Stimulated activated CD8-positive, alpha-beta memory T cell treated with anti-CD3 and anti-CD28 coated beads, Interleukin-12 subunit alpha, Interleukin-12 subunit beta, amount 100 ng/mL, for 24 hours (primary cell): ENCODE data around the gene MRPS27.

Experiments used
- DNase-seq: peaks from one replicate; pipeline ENCODE4 v3.0.0-alpha.2; 2020; ENCODE audit errors: extremely low read depth

The MRPS27 gene

GRCh38 chr5:72265032-72265877 is 54.8 kb downstream of the MRPS27 start:
- DNase-seq = no peak

DNA sequence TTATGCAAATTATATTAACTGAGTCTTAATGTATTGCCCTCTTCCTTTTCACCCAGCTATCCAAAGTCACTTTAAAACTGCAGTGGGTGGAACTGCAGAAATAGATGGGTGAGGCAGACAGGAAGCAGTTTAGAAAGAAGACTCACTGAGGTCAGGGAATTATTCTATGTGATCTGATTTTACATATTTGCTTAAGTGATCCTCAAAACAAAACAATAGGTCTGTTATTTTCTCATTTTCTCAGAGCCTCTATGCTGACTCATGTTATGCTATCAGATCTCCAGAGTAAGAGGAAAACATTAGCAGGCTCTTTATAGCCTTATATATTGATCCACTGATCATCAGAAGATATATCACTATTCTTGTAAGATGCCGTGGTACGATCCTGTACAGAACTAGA is 63.5 kb downstream of the MRPS27 start:
- DNase-seq = no peak

DNA sequence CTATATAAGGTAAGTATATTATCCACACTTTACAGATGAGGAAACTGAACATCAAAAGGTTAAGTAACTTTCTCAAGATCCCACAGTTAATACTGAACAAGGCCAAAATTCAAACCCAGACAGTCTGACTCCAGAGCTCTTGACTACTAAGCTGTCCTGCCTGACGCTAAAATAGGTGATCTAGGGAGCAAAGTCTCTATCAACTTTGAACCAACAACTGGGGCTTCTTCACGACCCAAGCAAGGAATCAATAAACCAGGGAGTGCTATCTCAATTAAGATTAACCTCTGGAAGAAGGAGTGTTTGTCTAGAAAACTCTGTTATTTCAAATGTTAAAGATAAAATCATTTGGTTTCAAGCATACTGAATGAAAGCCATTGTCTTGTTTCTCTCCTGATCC is 64.4 kb downstream of the MRPS27 start:
- DNase-seq = no peak

DNA sequence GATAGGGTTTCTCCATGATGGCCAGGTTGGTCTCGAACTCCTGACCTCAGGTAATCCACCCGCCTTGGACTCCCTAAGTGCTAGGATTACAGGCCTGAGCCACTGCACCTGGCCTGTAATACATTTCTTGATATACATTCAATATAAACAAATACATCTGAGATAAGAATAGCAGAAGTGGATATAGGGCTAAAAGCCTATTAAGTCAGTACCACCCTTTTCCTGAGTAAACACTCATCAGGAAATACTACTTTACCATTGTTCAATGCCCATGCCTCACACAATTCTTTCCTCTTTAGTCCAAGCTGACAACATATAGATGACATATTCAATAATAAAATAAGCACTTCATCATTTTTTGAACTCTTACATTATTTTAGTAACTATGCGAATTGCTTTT is 64.8 kb downstream of the MRPS27 start:
- no peak for DNase-seq

DNA sequence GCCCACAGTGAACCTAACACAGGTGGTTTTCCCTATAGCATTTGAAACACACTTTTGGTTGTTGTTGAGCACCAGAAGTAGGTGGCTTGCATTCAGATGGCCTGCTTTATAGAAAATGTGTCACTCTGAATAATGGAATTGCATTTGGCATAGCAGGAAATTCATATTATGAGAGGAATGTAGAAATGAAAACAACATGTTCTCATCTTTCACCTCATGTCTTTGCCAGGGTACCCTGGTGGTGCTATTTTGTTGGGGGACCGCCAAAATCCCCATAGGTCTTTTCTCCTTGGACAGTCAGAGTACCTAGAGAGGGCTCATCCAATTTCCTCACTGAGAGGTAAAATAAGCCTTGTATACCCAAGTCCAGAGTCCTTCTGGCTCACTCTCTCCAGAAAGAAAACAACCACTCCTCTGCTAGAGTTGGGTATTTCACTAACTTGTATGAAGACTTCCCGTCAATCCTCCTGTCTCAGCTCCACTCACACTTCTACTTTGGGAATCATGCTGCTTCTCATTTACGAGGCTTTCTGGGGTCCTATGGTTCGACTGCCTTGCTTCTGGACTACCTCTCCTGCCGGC is 67.4 kb downstream of the MRPS27 start:
- DNase-seq = no peak

DNA sequence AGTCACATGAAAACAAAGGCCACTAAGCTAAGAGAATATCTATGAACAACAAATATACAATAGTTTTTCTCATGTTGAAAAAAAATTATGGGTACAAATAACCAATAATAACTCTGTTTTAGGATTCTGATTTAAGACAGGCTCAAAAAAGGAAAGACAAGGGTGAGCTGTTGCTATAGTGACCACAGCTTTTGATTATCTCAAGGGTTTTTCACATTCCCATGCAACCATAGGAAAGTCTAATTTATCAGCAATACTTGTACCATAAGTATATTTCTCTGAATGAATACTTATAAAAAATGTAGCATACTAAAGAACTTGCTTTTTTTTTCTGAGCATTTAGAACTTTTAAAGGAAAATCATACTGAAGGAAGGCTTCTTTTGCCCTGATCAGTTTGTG is 68.0 kb downstream of the MRPS27 start:
- DNase-seq = no peak

GRCh38 chr5:72251386-72251785 is 68.7 kb downstream of the MRPS27 start:
- no peak for DNase-seq

DNA sequence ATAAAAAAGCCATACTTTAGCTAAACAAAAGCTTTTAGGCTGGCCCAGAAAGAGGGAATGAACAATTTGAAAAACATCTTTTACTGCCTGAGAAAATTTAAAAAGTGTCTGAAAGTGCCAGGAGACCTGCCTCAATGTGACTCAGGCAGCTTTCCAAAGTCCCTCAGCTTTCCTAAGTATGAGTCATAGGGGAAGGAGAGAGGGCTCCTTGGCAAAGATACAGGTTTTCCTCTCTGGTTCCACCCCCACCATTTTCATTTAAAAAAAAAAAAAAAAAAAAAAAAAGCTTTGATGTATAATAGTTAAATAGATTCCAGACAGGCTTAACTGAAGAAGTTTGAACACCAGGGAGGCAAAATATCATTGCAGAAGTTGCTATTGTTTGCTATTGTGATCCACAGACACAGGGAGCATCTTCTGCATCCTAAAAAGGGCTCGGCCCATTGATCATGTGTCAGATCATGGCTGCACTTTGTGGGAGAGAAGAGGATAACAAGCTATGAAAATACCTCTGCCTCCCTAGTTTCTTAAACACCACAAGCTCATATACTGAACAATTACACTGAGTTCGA is 71.5 kb downstream of the MRPS27 start:
- DNase-seq = no peak

DNA sequence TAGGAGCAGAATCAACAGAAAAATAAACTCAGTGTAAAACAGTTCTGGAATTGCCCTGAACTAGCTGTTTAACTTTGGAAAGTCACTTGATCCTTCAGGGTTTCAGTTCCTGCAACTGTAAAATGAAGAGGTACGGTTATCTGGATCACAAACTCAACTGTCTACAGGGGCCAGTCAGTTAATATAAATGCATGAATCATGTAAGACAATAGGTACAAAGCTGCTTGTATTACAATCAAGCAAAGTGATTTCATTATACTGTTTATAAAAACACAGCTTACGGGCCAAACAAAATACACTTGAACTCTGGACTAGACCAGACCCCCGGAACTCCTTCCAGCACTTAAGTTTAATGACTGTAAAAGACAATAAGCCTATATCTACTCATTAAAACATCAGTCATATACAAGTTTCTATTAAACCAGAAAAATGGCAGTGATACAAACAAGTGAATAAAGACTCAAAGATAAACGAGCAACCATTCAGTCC is 73.0 kb downstream of the MRPS27 start:
- DNase-seq = no peak

GRCh38 chr5:72245951-72246532 is 74.0 kb downstream of the MRPS27 start:
- no peak for DNase-seq

DNA sequence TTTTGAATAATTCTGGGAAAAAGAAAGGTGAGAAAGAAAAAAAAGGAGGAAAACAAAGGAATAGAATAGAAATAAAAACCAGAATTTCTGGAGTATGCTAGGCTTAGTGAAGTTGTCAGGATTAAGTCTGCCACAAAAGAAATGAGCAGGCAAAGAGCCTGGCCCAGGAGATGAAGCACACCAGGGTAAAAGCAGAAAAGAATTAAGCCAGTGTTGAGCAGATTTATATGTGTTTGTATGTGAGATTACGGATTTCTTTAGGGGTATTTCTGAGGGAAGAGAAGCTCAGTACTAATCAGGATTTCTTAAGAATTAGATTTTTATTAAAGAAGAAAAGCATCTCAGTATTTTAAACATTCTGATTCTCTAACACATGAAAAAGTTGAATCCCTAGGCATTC is 74.5 kb downstream of the MRPS27 start:
- no peak for DNase-seq

- no peak for DNase-seq
These were observed 75.1 kb downstream of the MRPS27 start for GRCh38 chr5:72244862-72245371.

DNA sequence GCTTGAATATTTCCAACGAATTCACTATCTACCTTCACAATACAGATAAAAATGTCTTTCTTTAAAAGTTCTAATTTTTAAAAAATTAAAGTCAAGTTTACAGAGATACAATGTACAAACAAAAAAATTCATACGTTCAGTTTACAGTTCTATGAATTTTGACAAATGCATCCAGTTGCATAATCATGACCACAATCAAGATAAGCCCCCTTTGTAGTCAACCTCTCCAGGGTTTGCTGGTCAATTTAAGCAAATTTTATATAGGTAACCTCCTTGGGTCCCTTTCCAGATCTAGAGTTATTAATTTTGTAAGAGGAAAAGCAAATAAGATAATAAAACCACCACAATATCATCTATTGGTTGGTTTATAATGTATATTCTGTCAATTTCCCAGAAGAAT is 76.3 kb downstream of the MRPS27 start:
- no peak for DNase-seq

DNA sequence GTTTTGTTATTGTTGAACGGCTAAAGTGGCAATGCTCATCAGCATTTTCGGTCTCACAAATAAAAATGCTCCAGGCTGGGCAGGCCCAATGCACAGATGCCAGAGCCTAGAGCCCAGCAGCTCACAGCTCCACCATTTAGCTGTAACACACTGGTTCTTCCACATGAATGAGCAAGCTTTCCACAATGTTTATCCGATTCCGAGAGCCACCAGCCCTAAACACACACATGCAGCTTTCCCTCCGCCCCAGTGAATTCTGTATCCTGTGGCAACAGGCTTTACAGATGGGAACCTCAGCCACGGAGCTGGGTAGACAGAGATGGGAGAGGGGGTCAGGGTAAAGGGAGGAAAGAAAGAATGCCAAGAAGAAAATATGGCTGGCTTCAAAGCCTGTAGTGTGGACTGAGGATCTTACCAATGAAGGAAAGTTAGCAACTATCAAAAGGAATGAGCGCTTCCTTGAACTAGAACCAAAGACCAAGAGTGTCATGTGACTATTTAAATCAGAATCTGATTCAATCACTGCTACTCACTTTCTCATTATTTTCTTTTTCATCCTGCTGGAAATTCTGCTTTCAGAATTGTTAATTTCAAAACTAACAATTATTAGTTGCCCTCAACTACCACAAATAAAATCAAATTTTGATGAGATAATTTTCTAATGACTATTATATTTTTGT is 77.1 kb downstream of the MRPS27 start:
- no peak for DNase-seq

DNA sequence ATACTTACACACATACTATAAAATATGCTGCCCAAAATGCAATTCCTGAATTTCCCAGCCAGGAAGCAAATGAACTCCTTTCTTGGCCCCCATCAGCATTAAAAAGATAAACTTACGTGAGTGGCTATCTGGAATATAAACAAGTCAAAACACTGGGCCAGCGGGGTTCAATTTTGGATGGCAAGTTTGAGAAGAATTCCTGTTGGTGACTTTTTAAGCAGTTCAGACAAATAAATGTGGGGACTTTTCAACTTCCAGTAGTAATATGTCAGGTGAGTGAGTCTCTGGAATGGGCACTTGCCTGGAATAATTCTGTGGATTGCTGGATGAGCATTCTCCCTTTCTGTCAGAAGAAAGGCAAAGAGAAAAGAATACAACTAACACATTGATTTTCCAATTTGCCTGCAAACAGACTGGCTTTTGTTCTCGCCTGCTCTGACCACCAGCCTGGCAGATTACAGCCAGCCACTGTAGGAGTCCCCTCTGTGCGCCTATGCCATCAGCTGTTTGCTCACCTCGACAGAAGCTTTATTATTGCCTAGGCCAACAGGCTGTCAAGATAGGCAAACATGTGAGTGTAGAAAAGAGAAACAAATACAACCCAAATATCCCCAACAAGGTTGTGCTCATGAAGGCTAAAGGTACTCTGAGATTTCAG is 78.6 kb downstream of the MRPS27 start:
- no peak for DNase-seq

DNA sequence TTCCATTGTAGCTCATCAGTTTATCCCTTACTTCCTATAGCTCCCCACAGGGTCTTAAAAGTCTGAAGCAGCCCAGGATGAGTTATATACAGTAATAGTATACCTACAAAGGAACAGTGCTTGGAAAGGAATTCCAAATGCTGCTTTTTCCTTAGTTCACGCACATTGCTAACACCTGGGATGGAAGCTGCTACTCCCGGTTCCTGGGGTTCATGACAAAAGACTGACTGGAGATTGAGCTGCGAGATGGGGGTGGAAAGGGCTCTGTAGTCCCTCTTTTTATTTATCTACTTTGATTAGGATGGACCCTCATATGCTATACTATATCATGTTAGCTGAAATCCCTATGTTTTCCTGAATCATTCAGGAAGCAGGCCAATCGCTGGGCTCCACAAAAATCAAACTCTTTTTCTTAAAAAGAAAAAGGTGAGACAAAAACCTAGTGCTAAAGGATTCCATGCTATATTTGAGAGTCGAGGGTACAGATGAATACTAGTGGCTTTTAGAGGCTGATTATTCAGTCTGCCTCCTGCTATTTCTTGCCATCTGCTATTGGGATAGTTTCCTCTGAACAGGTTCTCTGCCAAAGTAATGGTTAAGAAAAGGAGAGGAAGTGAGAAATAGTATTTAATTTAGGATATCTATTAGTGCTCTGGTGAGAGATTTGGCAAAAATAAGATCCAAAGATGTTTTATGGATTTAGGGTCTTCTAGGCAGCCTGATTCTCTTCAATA is 81.2 kb downstream of the MRPS27 start:
- no peak for DNase-seq

- no peak for DNase-seq
These were observed 82.2 kb downstream of the MRPS27 start for GRCh38 chr5:72237879-72238278.

DNA sequence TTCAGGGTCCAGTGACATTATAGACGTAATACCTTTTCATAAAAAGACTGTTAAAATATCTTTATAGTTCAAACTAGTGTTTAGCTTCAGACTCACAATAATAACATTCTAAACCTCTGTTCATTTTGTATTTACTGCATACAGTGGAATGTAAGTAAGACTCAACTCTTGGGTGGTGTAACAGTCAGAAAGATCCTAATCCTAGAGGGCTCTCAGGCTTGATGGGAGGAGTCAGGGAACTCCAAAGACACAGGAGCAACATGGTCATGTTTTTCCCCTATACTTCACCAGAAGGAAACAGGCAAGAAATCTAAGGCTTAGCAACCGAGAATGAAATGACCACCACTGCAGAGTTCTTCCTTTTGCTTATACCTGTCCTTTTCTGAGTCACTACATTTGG is 82.6 kb downstream of the MRPS27 start:
- DNase-seq = no peak

DNA sequence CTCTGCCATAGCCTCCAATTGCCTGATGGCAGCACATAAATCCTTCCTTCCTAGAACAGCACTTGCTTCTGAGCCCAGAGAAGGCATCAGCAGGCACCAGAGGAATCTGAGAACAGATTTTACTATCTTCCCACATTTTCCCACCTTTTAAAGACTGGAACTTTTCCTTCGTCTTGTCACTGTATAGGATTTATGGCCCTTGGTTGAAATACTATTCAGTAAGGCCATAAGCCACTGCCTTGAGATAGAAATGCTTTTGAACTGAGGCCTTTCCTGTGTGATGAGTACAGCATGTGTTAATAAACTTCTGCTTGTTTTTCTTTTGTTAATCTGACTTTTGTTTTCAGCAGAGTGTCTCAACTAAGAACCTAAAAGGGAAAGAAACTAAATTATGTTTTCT is 84.3 kb downstream of the MRPS27 start:
- DNase-seq = no peak

DNA sequence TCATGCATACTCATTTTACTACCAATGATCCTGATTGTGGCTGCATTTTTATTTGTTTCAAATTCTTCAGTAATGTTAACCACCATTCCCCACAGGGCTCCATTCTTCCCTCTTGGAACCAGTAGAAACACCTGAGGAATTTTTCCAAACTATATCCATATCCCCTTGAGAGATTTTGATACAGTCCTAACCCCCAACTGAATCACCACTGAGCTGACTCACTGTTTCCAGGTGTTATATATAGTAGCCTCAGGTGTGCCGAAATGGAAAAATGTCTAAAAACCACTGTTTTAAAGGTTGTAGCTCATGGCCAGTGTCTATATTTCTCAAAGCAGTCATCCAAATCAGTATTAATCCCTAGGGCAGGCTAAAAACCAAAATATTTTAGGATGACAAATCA is 85.2 kb downstream of the MRPS27 start:
- no peak for DNase-seq

DNA sequence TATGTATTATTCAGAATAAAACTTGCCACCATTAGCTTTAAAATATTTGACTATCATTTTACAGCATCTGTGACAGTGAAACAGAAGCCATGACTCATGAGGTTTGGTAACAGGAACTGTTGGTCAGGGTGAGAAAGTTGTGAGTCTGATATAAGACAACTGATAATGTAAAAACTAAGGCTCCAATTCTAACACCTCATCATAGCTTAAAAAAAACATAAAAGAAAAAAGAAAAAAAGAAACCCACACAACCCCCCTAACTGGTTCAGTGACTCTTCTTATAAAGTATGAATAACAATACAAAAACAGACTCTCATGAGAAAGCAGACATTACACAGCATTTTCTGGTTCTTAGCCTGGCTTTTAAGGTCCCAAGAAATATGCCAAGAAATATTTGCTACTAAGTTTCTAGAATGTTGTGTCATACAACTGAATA is 85.8 kb downstream of the MRPS27 start:
- DNase-seq = no peak
